Neuronal stem cell (in vitro differentiated cells): ENCODE measurements around the gene CFAP210.

Experiments
- DNase-seq: peaks from one replicate; pipeline ENCODE4 v3.0.0-alpha.2; 2013; ENCODE audit warnings: low spot score
- H2AFZ ChIP-seq: one replicate; pipeline ENCODE4 v1.6.1; 2013; ENCODE audit warnings: mild to moderate bottlenecking, low read length, inconsistent platforms
- H2AK5ac ChIP-seq: 2 replicates; pipeline ENCODE4 v1.6.1; 2013; ENCODE audit warnings: low read depth, mild to moderate bottlenecking, inconsistent platforms, low read length, moderate library complexity, mixed read lengths
- H2BK120ac ChIP-seq: 2 replicates; pipeline ENCODE4 v1.6.1; 2013; ENCODE audit warnings: low read depth, mild to moderate bottlenecking, inconsistent platforms, low read length, moderate library complexity, mixed read lengths
- H2BK12ac ChIP-seq: one replicate; pipeline ENCODE4 v1.6.1; 2013; ENCODE audit warnings: low read length, inconsistent platforms
- H2BK15ac ChIP-seq: 2 replicates; pipeline ENCODE4 v1.6.1; 2013; ENCODE audit warnings: mild to moderate bottlenecking, low read length, inconsistent platforms, mixed read lengths
- H2BK5ac ChIP-seq: one replicate; pipeline ENCODE4 v1.6.1; 2013; ENCODE audit warnings: inconsistent platforms, mild to moderate bottlenecking, low read length, moderate library complexity
- H3K14ac ChIP-seq: one replicate; pipeline ENCODE4 v1.6.1; 2013; ENCODE audit warnings: low read length, inconsistent platforms
- H3K18ac ChIP-seq: 2 replicates; pipeline ENCODE4 v1.6.1; 2013; ENCODE audit warnings: low read length, inconsistent platforms
- H3K23ac ChIP-seq: 2 replicates; pipeline ENCODE4 v1.6.1; 2013; ENCODE audit warnings: low read depth, mild to moderate bottlenecking, mixed read lengths, low read length, inconsistent platforms; ENCODE audit not compliant: poor library complexity
- H3K27ac ChIP-seq: replicated peaks from 3 replicates; pipeline ENCODE4 v1.5.1; 2013; ENCODE audit warnings: low read length, inconsistent platforms
- H3K27me3 ChIP-seq, 3 experiments: 2 replicates each; pipeline ENCODE4 v1.6.1; 2013; ENCODE audit warnings: low read length in 3 of 3, mild to moderate bottlenecking in 2 of 3, inconsistent platforms in 1 of 3, low read depth in 1 of 3, mixed read lengths in 1 of 3, moderate library complexity in 1 of 3; ENCODE audit not compliant: control insufficient read depth in 3 of 3, insufficient read depth in 3 of 3
- H3K36me3 ChIP-seq, 2 donors: replicated peaks in 1 of 2; 2 replicates each; pipeline ENCODE4 v1.6.1; 2013; ENCODE audit warnings: low read length in 2 of 2; ENCODE audit not compliant: control insufficient read depth in 2 of 2, insufficient read depth in 2 of 2
- H3K4ac ChIP-seq: 2 replicates; pipeline ENCODE4 v1.6.1; 2013; ENCODE audit warnings: inconsistent platforms, mild to moderate bottlenecking, low read length, moderate library complexity
- H3K4me1 ChIP-seq, 2 donors: 1 replicate in 1 of 2; 2 replicates in 1 of 2; pipeline ENCODE4 v1.6.1; 2013; ENCODE audit warnings: low read length in 2 of 2, low read depth in 1 of 2; ENCODE audit not compliant: control insufficient read depth in 2 of 2, insufficient read depth in 1 of 2
- H3K4me2 ChIP-seq: one replicate; pipeline ENCODE4 v1.6.1; 2013; ENCODE audit warnings: mild to moderate bottlenecking, low read length, inconsistent platforms; ENCODE audit not compliant: insufficient read depth, poor library complexity, severe bottlenecking
- H3K4me3 ChIP-seq, 2 donors: 2 replicates each; pipeline ENCODE4 v1.5.1; 2013; ENCODE audit warnings: low read length in 2 of 2, mild to moderate bottlenecking in 2 of 2, inconsistent platforms in 1 of 2, moderate library complexity in 1 of 2
- H3K79me1 ChIP-seq: one replicate; pipeline ENCODE4 v1.6.1; 2013; ENCODE audit warnings: low read depth, mild to moderate bottlenecking, inconsistent platforms, low read length, moderate library complexity
- H3K9ac ChIP-seq: one replicate; pipeline ENCODE4 v1.6.1; 2013; ENCODE audit warnings: mild to moderate bottlenecking, low read depth, low read length, inconsistent platforms; ENCODE audit not compliant: poor library complexity
- H3K9me3 ChIP-seq, 2 donors: replicated peaks in 1 of 2; 2 replicates each; pipeline versions ENCODE3 to v1.6.1; 2013; ENCODE audit warnings: low read length in 2 of 2, mild to moderate bottlenecking in 2 of 2, inconsistent platforms in 1 of 2, low read depth in 1 of 2, mixed read lengths in 1 of 2, moderate library complexity in 1 of 2; ENCODE audit not compliant: control insufficient read depth in 2 of 2, insufficient read depth in 1 of 2
- H4K8ac ChIP-seq: one replicate; pipeline ENCODE4 v1.6.1; 2013; ENCODE audit warnings: low read depth, mild to moderate bottlenecking, inconsistent platforms, low read length, moderate library complexity
- H4K91ac ChIP-seq: one replicate; pipeline ENCODE4 v1.6.1; 2013; ENCODE audit warnings: low read length, low read depth, mild to moderate bottlenecking, inconsistent platforms; ENCODE audit not compliant: poor library complexity
- WGBS, 2 donors: extraction: QIAGEN DNeasy Blood & Tissue Kit; methylation state at CpG; one replicate each; pipeline ENCODE4 v1.1.7; 2013; ENCODE audit warnings: missing lambda C conversion rate in 2 of 2, mixed read lengths in 1 of 2; ENCODE audit not compliant: insufficient read length in 2 of 2, insufficient replicate concordance in 1 of 2; ENCODE audit errors: extremely low coverage in 2 of 2; 5-methylcytosine and 5-hydroxymethylcytosine counted together

The CFAP210 gene

DNA sequence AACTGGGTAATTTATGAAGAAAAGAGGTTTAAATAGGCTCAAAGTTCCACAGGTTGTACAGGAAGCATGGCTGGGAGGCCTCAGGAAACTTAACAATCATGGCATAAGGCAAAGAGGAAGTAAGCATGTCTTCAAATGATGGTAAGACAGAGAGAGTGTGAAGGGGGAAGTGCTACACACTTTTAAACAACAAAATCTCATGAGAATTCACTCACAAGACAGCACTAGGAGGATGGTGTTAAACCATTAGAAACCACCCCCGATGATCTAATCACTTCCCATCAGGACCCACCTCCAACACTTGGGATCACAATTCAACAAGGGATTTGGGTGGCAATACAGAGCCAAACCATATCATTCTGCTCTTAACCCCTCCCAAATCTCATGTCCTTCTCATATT lies 34.9 kb downstream of the CFAP210 start:
- H3K27ac ChIP-seq = no peak overlapping the region
- no peak overlapping the region for H3K4ac ChIP-seq
- no peaks in the 10 kb centered on the region for H3K36me3 ChIP-seq
- H3K9ac ChIP-seq = no peak overlapping the region
- H2BK120ac ChIP-seq = no peak overlapping the region
- no peak overlapping the region for H2AK5ac ChIP-seq
- H3K14ac ChIP-seq = no peak overlapping the region
- no peaks in the 10 kb centered on the region for H3K27me3 ChIP-seq
- no peak for DNase-seq
- no peak overlapping the region for H2BK15ac ChIP-seq
- no peak overlapping the region for H3K4me2 ChIP-seq
- H3K18ac ChIP-seq = no peak overlapping the region
- H3K23ac ChIP-seq = no peak overlapping the region
- H3K79me1 ChIP-seq = no peaks in the 10 kb centered on the region
- H2AFZ ChIP-seq = no peak overlapping the region
- no peak overlapping the region for H2BK12ac ChIP-seq
- H3K4me1 ChIP-seq = no peaks in the 10 kb centered on the region
- no peak overlapping the region for H3K4me3 ChIP-seq
- no peak overlapping the region for H4K8ac ChIP-seq
- no peaks in the 10 kb centered on the region for H3K9me3 ChIP-seq
- WGBS, 2 donors = no CpG with 5 or more reads among the region's 1 CpG
- no peak overlapping the region for H2BK5ac ChIP-seq
- H4K91ac ChIP-seq = no peak overlapping the region

DNA sequence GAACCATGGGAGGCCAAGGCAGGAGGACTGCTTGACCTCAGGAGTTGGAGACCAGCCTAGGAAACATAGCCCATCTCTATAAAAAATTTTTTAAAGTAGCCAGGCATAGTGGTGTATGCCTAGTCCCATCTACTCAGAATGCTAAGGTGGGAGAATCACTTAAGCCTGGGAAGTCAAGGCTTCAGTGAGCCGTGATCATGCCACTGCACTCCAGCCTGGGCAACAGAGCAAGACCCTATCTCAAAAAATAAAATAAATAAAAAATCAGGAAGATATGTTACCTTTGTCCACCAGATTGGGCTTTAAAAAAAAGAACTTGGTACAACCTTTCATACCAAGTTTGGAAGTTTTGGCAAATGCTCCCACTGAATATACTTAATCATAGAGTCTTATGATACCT lies 35.3 kb downstream of the CFAP210 start:
- Histone ChIP-seq H3K27ac (no peak overlapping the region), H2BK5ac (no peak overlapping the region), H3K27me3 (no peaks in the 10 kb centered on the region), H3K14ac (no peak overlapping the region), H3K4me2 (no peak overlapping the region), H4K8ac (no peak overlapping the region), H2AFZ (no peak overlapping the region), H3K9me3 (no peaks in the 10 kb centered on the region), H2BK15ac (no peak overlapping the region), H3K36me3 (no peaks in the 10 kb centered on the region), H3K4me1 (no peaks in the 10 kb centered on the region), H4K91ac (no peak overlapping the region), H3K4ac (no peak overlapping the region), H3K18ac (no peak overlapping the region), H3K79me1 (no peaks in the 10 kb centered on the region), H2BK120ac (no peak overlapping the region), H3K9ac (no peak overlapping the region), H2AK5ac (no peak overlapping the region), H3K4me3 (no peak overlapping the region), H2BK12ac (no peak overlapping the region), H3K23ac (no peak overlapping the region)
- DNase-seq = no peak
- no CpG with 5 or more reads among the region's 1 CpG for WGBS, 2 donors

DNA sequence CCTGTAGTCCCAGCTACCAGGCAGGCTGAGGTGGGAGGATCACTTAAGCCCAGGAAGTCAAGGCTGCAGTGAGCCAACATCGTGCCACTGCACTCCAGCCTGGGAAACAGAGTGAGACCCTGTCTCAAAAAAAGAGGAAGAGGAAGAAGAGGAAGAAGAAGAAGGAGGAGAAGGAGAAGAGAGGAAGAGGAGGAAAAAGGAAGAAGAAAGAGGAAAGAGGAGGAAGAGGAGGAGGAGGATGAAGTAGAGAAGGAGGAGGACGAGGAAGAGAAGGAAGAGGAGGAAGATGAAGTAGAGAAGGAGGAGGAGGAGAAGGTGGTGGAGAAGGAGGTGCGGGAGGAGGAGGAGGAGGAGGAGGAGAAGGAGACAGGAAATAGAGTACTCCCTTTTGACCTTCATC lies 38.0 kb downstream of the CFAP210 start:
- Histone ChIP-seq H2BK15ac (no peak overlapping the region), H3K4me3 (no peak overlapping the region), H4K8ac (no peak overlapping the region), H4K91ac (no peak overlapping the region), H3K23ac (no peak overlapping the region), H3K4ac (no peak overlapping the region), H3K36me3 (no peaks in the 10 kb centered on the region), H3K14ac (no peak overlapping the region), H3K4me2 (no peak overlapping the region), H3K27ac (no peak overlapping the region), H2AK5ac (no peak overlapping the region), H2BK120ac (no peak overlapping the region), H2BK12ac (no peak overlapping the region), H3K9me3 (no peaks in the 10 kb centered on the region), H3K27me3 (no peaks in the 10 kb centered on the region), H2BK5ac (no peak overlapping the region), H3K4me1 (no peaks in the 10 kb centered on the region), H2AFZ (no peak overlapping the region), H3K79me1 (no peaks in the 10 kb centered on the region), H3K18ac (no peak overlapping the region), H3K9ac (no peak overlapping the region)
- no peak for DNase-seq
- 100% methylated on average over 1 to 2 of the region's 3 CpGs for WGBS, 2 donors

DNA sequence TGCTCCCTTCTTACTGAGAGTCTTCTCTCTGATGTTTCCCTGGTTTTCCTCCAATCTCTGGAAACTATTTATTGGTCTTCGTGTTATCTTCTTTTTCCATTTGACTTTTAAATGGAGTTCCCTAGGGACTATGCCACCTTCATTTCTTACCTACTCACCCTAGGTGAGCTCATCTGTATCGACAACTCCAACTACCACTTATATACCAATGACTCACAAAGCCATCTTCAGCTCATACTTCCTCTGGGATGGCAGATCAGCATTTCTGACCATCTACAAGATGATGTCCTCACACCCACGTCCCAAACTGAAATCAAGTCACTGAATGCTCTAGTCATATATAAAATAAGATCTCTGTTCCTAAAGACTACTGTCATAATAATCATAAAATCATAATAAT lies 40.6 kb downstream of the CFAP210 start:
- no peak overlapping the region for H3K4me2 ChIP-seq
- no peak overlapping the region for H4K91ac ChIP-seq
- DNase-seq = no peak
- no peaks in the 10 kb centered on the region for H3K9me3 ChIP-seq
- H2BK5ac ChIP-seq = no peak overlapping the region
- no peak overlapping the region for H2BK15ac ChIP-seq
- H3K79me1 ChIP-seq = no peaks in the 10 kb centered on the region
- no peak overlapping the region for H3K23ac ChIP-seq
- H4K8ac ChIP-seq = no peak overlapping the region
- no peak overlapping the region for H3K4ac ChIP-seq
- H3K9ac ChIP-seq = no peak overlapping the region
- H3K27me3 ChIP-seq = no peaks in the 10 kb centered on the region
- no peak overlapping the region for H3K4me3 ChIP-seq
- H3K27ac ChIP-seq = no peak overlapping the region
- H2BK12ac ChIP-seq = no peak overlapping the region
- no peaks in the 10 kb centered on the region for H3K4me1 ChIP-seq
- no peak overlapping the region for H2AFZ ChIP-seq
- no peaks in the 10 kb centered on the region for H3K36me3 ChIP-seq
- H3K18ac ChIP-seq = no peak overlapping the region
- no peak overlapping the region for H3K14ac ChIP-seq
- H2BK120ac ChIP-seq = no peak overlapping the region
- WGBS, 2 donors = no CpG with 5 or more reads among the region's 3 CpGs
- no peak overlapping the region for H2AK5ac ChIP-seq
